ENCODE data around the gene HTR5A. TPM values are rescaled to one million over a fixed set of nuclear protein-coding genes. Genes with fewer than 3 reads are reported as not detected.

Gene HTR5A
- total and polyA plus RNA-seq, 2 of the 13 experiments (the other 11 are each of a cell fraction or from before 2014, with no cell fraction given): not detected

- H3K4me2 ChIP-seq (ENCODE audit: low read depth, low read length): no peak overlapping the region
- in situ Hi-C loops (cut with HindIII; ENCODE audit: extremely low pct_ligation_motif_present, low pct_unique_long_range_greater_than_20kb) (no loop called here), intact Hi-C loops (cut with micrococcal nuclease; ENCODE audit: unreplicated experiment) (no loop called here)
- no peaks in the 10 kb centered on the region for H3K79me2 ChIP-seq (ENCODE audit: insufficient read depth, low read length)
- FAIRE-seq (no peak), ATAC-seq (no peak), DNase-seq (ENCODE audit: low spot score) (no peak)
- H3K4me3 ChIP-seq (replicated peaks in 1 of 3; ENCODE audit: insufficient read depth in 1 of 3, low read depth in 2 of 3, low read length in 3 of 3): no peak overlapping the region
- H4K20me1 ChIP-seq (ENCODE audit: insufficient read depth, low read length): no peaks in the 10 kb centered on the region
- no peaks in the 10 kb centered on the region for H3K4me1 ChIP-seq (ENCODE audit: insufficient read depth, low read length)
- no peak overlapping the region for H2AFZ ChIP-seq (ENCODE audit: low read length)
- BruUV-seq (replicated peaks): no TSS peak
- H3K9me3 ChIP-seq (ENCODE audit: low read length): no peaks in the 10 kb centered on the region
- 47% methylated on average over 5 of the region's 5 CpGs for WGBS (ENCODE audit: low lambda C conversion rate)
- no peak overlapping the region for H3K27ac ChIP-seq (ENCODE audit: extremely low read length, insufficient read depth, low read length)
- no peak overlapping the region for H3K9ac ChIP-seq (ENCODE audit: insufficient read depth, low read depth, low read length)
- H3K27me3 ChIP-seq (ENCODE audit: control insufficient read depth in 1 of 2, insufficient read depth in 2 of 2, low read length in 2 of 2): peaks cover 0 to 28% of the 10 kb centered on the region in 2 experiments; a peak in 1 of 5 replicates
- ChIA-PET POLR2A (no interaction called here), CTCF (ENCODE audit: low intra/inter-chr PET ratio, low total read pairs) (no interaction called here)
- TF ChIP-seq RARA (CRISPR knock-in tag; IDR thresholded peaks at IDR 0.05) (no peak), ZNF460 (CRISPR knock-in tag; IDR thresholded peaks at IDR 0.05; ENCODE audit: borderline replicate concordance) (no peak), HCFC1 (IDR thresholded peaks at IDR 0.05; ENCODE audit: low read depth, low read length) (no peak), TMF1 (CRISPR knock-in tag; IDR thresholded peaks at IDR 0.05; ENCODE audit: low read depth) (no peak), SP1 (IDR thresholded peaks at IDR 0.05) (no peak), SP1 (CRISPR knock-in tag; IDR thresholded peaks at IDR 0.05) (no peak), TGIF2 (CRISPR knock-in tag; IDR thresholded peaks at IDR 0.05) (no peak), HNF1B (CRISPR knock-in tag; IDR thresholded peaks at IDR 0.05) (no peak), ZNF567 (CRISPR knock-in tag; IDR thresholded peaks at IDR 0.05; ENCODE audit: borderline replicate concordance) (no peak), HNRNPL (IDR thresholded peaks at IDR 0.05; ENCODE audit: low read depth, low read length) (no peak), KDM3A (CRISPR knock-in tag; IDR thresholded peaks at IDR 0.05; ENCODE audit: low read depth) (no peak), ZNF773 (CRISPR knock-in tag; IDR thresholded peaks at IDR 0.05; ENCODE audit: borderline replicate concordance) (no peak)
- H3K36me3 ChIP-seq (replicated peaks in 1 of 2; ENCODE audit: control insufficient read depth in 1 of 2, insufficient read depth in 2 of 2, low read length in 2 of 2): no peaks in the 10 kb centered on the region
Measured at GRCh38 chr7:155084969-155085368, 14.8 kb downstream of the HTR5A start.
